ENCODE results near the gene MAPK14.

MAPK14 gene

DNA sequence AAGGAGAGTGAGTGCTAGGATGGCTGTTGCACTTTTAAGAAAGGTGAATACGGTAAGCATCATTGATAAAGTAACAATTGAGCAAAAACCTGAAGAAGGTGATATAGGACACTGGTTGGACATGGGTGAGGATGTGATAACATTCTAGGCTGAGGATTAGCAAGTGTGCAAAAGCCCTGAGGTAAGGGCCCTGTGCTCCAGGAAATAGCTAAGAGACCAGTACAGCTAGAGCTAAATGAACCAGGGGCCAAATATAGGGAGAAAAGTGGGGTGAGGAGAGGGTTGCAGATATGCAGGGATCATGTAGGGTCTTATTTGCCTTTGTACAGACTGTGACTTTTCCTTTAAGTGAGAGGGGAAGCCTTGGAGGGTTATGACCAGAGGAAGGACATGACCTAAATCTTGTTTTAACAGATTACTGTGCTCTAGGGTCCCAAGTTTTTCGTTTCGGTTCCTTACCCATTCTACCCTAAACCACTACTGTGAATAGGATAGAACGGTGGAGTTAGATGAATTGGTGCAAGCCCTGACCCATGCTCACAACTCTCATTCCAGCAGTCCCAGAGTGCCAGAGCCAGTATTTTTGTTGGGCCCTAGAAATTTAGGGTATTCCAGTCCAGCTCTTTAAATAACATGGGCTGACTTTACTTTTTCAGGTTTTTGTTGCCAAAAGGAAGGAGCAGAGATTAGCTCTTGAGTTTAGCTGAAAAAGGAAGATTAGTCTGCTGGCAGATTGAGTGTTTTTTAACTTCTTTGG lies 10.7 kb downstream of the MAPK14 start:
- no peak for DNase-seq

- no peak for DNase-seq
These were observed 11.5 kb downstream of the MAPK14 start for GRCh38 chr6:36039112-36039511.

DNA sequence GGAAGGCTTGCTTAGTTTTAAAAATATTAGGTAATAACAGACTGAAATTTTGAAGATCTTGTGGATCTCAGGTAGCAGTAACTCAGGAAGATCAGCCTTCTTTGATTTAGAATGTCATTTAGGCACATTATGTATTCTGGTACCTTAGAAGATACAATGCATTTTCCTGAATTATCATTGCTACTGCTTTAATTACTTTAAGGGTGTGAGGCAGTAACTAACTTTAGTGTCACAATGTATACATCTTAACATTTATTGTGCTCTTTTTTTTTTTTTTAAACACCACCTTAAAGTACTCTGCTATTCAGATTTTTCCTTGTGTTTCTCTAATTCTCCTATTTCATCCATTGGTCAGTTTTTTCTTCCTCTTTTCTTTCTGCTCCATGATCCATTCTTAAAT lies 13.3 kb downstream of the MAPK14 start:
- DNase-seq = no peak

DNA sequence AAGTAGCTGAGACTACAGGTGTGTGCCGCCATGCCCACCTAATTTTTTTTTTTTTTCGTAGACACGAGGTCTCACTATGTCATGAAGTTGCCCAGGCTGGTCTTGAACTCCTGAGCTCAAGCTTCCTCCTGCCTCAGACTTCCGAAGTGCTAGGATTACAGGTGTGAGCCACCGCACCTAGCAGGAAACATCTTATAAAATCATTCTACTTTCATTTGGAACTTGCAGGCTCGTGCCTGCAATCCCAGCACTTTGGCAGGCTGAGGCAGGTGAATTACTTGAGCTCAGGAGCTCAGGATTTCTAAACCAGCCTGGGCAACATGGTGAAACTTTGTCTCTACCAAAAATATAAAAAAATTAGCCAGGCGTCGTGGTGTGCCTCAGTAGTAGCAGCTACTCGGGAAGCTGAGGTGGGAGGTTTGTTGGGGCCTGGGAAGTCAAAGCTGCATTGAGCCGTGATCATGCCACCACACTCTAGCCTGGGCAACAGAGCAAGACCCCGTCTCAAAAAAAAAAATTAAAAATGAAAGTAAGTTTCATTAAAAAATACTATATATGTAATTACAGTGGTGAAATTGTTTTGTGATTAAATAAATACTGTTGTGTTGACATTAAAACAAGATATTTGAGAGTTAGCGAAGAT lies 15.1 kb downstream of the MAPK14 start:
- DNase-seq = no peak

DNA sequence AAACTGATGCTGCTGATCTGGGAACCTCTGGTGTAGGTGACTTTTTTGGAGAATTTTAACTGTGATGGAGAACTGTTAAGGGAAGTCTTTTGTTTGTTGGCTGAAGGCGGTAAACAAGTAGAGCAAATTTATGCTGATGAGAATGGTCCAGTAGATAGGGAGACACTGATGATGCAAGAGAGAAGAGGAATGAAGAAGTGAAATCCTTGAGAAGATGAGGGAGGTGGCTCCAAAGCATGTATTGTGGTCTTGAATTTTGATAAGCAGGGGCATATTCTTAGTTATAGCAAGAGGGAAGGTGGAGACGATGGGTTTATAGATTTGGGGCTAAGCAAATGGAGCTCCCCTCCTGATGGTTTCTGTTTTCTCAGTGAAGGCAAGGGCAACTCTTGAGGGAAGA lies 22.0 kb downstream of the MAPK14 start:
- no peak for DNase-seq

DNA sequence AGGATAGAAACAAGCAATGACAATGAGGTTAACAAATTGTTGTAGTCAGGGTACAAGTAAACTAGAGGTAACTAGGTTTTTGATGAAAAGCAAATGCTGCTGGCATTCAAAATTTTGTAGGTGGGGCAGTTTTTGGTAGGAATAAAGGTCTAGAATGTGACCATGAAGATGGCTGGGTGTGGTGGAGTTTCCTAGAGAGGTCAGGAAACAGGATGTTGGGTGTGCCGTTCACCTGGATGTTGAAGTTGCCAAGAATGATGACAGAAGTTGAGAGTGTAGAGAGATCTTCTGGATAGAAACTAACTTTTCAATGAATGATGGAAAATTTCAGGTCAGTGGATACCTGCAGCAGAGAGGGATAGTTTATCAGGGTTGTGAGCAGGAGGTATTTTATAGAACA lies 22.7 kb downstream of the MAPK14 start:
- DNase-seq = no peak

GRCh38 chr6:36050947-36051710 lies 23.5 kb downstream of the MAPK14 start:
- no peak for DNase-seq

DNA sequence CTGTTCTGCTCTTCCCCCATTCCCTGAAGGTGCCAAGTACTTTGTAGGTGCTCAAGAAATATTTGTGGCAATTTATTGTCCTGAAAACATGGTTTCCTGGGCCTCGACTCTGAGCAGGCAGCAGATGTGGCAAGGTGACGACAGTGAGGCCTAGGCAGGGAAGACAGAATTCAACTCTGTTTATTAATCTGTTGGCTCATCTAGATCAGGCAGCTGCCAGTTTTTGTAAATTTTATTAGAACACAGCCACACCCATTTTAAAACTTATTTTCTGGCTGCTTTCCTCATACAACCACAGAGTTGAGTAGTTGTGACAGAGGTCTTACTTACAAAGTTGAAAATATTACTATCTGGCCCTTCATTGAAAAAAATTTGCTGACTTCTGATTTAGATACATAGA lies 24.5 kb downstream of the MAPK14 start:
- no peak for DNase-seq

DNA sequence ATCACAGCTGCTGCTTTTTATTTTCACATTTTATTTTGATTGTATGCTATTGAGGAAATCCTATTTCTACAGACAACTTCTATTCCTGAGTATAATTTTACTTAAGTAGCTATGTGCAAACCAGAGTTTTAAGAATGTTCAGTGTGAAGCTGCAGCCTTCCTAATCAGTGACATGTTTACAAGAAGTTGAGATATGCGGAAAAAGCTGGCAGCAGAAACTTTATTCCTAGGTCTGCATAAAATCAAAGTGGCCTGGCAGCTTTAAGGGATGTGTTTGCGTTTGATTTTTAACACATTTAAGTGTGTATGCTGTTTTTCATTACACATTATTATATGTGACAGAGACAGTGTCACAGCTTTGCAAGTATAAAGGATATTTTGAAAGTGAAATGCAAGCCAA lies 26.3 kb downstream of the MAPK14 start:
- no peak for DNase-seq

GRCh38 chr6:36054415-36054814 lies 26.8 kb downstream of the MAPK14 start:
- DNase-seq = no peak

DNA sequence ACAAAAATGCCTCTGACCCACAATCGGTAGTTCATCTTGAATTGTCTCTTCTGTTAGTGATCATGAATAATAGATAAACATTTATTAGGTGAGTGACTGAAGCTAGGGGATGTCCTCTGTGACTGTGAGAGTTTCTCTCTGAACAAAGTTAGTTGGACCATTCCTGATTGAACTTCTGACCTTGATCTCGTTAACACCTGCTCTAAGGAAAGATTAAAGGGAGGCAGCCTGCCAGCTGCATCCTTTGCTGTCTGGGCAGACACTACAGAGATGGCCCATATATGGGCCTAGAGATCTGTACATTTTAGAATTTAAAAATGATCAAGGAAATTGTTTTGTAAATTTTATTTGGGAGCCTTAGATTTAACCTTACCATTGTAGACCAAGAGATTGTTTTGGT lies 27.3 kb downstream of the MAPK14 start:
- no peak for DNase-seq

GRCh38 chr6:36056178-36056577 lies 28.6 kb downstream of the MAPK14 start:
- DNase-seq = no peak

GRCh38 chr6:36061236-36061635 lies 33.6 kb downstream of the MAPK14 start:
- DNase-seq = no peak

DNA sequence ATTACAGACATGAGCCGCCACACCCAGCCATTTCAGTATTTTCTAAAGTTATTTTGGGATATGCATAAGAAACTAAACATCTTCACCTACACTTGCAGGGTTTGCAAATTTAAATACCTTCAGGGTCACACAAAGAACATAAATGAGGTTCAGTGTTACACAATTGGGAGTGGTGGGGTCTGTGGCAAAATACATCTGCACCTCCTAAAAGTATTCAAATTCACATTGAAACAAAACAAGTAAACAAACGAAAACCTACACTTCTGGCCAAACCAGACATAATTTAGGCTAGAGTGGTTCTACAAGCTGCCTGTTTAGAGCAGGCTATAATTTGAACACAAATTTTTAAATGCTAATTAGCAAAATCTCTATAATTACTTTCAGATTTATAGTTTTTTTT lies 34.6 kb downstream of the MAPK14 start:
- DNase-seq = no peak

- no peak for DNase-seq
These were observed 35.9 kb downstream of the MAPK14 start for GRCh38 chr6:36063318-36064060.

DNA sequence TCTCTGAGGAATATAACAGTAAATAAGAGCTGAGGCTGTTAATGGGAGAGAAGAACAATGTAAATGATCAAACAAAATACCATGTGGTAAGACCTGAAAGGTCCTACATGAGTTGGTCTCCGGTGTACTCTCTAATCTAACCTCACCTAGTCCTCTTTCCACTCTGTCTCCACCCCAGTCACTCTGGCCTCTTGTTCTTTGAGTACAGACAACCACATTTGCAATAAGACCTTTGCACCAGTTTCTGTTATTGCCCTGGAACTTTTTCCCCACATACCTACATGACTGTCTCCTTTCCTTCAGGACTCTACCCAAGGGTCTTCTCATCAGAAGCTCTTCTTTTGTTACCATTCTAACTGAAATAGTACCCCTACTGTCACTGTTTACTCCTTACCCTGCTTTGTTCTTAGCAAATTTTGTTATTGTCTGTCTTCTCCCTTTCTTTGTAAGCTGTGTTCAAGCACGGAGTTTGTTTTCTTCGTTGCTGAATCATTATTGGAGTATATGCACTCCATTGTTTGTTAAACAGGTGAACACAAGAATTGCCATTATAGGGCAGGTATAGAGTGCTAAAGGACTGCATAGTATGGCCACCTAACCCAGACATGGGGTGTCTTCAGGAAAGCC lies 37.3 kb downstream of the MAPK14 start:
- no peak for DNase-seq

- DNase-seq = no peak
These were observed 38.3 kb downstream of the MAPK14 start for GRCh38 chr6:36065916-36066315.

- DNase-seq = no peak
These were observed 39.2 kb downstream of the MAPK14 start for GRCh38 chr6:36066817-36067216.

- DNase-seq = no peak
These were observed 39.9 kb downstream of the MAPK14 start for GRCh38 chr6:36067374-36068011.

DNA sequence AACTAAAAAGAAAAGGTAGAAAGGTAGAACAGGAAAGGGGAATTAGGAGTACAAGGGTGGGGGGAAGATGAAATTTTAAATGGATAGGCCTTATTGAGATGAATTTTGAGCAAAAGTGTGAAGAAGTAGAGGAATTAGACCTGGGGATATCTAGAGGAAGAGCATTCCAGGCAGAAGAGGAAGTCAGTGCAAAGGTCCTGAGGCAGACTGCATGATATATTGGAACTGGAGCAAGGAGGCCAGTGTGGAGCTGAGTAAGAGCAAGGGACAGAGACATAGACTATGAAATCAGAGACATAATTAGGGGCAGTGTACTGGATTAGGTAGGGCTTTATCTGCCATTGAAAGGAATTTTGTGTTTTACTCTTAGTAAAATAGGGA lies 40.4 kb downstream of the MAPK14 start:
- DNase-seq = no peak

DNA sequence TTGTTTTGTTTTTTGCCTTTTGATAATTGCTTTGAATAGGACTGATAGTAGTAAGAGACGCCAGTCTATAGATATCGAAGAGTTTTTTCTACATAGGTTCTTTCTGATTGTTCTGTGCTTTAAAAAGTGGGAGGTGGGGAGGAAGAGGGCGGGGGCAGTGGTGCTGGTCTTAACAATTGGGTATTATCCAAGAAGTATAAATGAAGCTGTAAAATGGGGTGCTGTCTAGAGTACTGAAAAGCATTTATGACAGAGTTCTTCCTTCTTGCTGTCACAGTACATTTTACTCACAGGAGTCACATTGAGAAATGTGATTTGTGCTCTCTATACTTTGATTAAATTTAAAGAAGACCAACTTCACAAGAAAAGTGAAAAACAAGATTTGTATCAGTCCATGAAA lies 41.0 kb downstream of the MAPK14 start:
- DNase-seq = no peak

DNA sequence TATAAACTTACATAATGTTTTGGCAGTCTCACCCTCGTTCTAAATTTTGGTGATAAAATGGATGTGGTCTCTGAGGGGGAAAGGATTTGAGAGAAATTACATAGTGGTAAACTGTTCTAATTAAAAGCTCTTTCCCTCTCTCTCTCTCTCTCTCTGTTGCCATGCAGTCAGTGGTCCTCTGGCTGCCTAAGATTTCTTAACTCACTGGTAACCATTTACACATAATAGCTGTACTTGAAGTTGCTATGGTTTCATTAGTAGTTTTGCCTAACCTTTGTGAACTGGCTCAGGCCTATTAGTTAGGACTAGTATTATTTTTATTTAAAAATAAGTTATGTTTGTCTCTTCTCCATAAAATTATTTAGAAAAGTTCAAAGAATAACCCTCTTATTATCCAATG lies 42.0 kb downstream of the MAPK14 start:
- DNase-seq = no peak
